Endothelial cell of umbilical vein (primary cell): ENCODE results near the gene SPG7. TPM values are rescaled to one million over a fixed set of nuclear protein-coding genes. Genes with fewer than 3 reads are reported as not detected.

ENCODE experiments used
- BruUV-seq: library from RNA; stranded (reverse); fragments of 400-500 nt; replicated peaks from 2 replicates; lab custom pipeline; 2021; lab: Mats Ljungman, UMichigan
- CTCF ChIA-PET: fragments of 300-600, 350-600 bp; sonication (Branson Sonifier 250); formaldehyde crosslinking; loops from one replicate; lab custom pipeline; 2021; ENCODE audit warnings: antibody characterized with exemption, inconsistent platforms; lab: Charles Lee
- POLR2A ChIA-PET: fragments of 300-600, 350-600 bp; sonication (Branson Sonifier 250); formaldehyde crosslinking; loops from one replicate; lab custom pipeline; 2021; ENCODE audit warnings: antibody characterized with exemption, inconsistent platforms; lab: Charles Lee
- DNase-seq: peaks from one replicate; pipeline ENCODE4 v3.0.0-alpha.2; 2011; ENCODE audit warnings: low read depth, low spot score
- FAIRE-seq: peaks from 2 replicates; lab custom pipeline; 2011; peaks lifted over from hg19 to GRCh38; lab: Jason Lieb, UNC
- H2AFZ ChIP-seq: 2 replicates; pipeline ENCODE4 v1.6.0; 2012; ENCODE audit warnings: low read depth, low read length, control low read depth, inconsistent platforms
- H3K27ac ChIP-seq: 2 replicates; pipeline ENCODE4 v1.5.1; 2011; ENCODE audit warnings: low read depth, mild to moderate bottlenecking, control low read depth, low read length, moderate library complexity; ENCODE audit not compliant: insufficient read depth
- H3K27me3 ChIP-seq, 2 experiments: 2 replicates each; pipeline versions ENCODE4 v1.6.0 to v1.6.1; 2011; ENCODE audit warnings: low read length in 2 of 2, mixed read lengths in 1 of 2; ENCODE audit not compliant: control insufficient read depth in 2 of 2, insufficient read depth in 2 of 2
- H3K36me3 ChIP-seq, 2 experiments: 2 replicates in 1 of 2; 3 replicates in 1 of 2; pipeline ENCODE4 v1.5.1; 2011; ENCODE audit warnings: low read length in 2 of 2, mild to moderate bottlenecking in 1 of 2, moderate library complexity in 1 of 2; ENCODE audit not compliant: control insufficient read depth in 2 of 2, insufficient read depth in 2 of 2; ENCODE audit errors: extremely low read depth in 1 of 2
- H3K4me1 ChIP-seq: 3 replicates; pipeline ENCODE4 v1.5.1; 2011; ENCODE audit warnings: mild to moderate bottlenecking, low read length; ENCODE audit not compliant: control insufficient read depth, insufficient read depth; ENCODE audit errors: extremely low read depth
- H3K4me2 ChIP-seq: 2 replicates; pipeline ENCODE4 v1.6.1; 2011; ENCODE audit warnings: low read length, control low read depth, mixed read lengths; ENCODE audit not compliant: insufficient read depth
- H3K4me3 ChIP-seq, 3 experiments: fragments of 200-600 bp in 1 of 3; sonication (generic), shearing (Covaris generic) in 1 of 3; replicated peaks in 1 of 3; 2 replicates each; pipeline ENCODE4 v1.5.1; 2011 to 2016; ENCODE audit warnings: control low read depth in 3 of 3, low read length in 3 of 3, mild to moderate bottlenecking in 2 of 3, inconsistent platforms in 1 of 3, low read depth in 1 of 3, moderate library complexity in 1 of 3; ENCODE audit not compliant: insufficient read depth in 1 of 3
- H3K79me2 ChIP-seq: 2 replicates; pipeline ENCODE4 v1.6.0; 2012; ENCODE audit warnings: low read length, inconsistent platforms; ENCODE audit not compliant: control insufficient read depth, insufficient read depth
- H3K9ac ChIP-seq: replicated peaks from 2 replicates; pipeline ENCODE3; 2011; ENCODE audit warnings: low read length, control low read depth; ENCODE audit not compliant: insufficient read depth; ENCODE audit errors: extremely low read depth
- H3K9me1 ChIP-seq: replicated peaks from 3 replicates; pipeline ENCODE4 v1.6.0; 2011; ENCODE audit warnings: mild to moderate bottlenecking, low read length; ENCODE audit not compliant: control insufficient read depth, insufficient read depth; ENCODE audit errors: extremely low read depth
- H3K9me3 ChIP-seq: replicated peaks from 2 replicates; pipeline ENCODE4 v1.5.1; 2012; ENCODE audit warnings: low read length, inconsistent platforms; ENCODE audit not compliant: control insufficient read depth, insufficient read depth
- H4K20me1 ChIP-seq: replicated peaks from 2 replicates; pipeline ENCODE3; 2011; ENCODE audit warnings: mild to moderate bottlenecking, low read length; ENCODE audit not compliant: control insufficient read depth, insufficient read depth; ENCODE audit errors: extremely low read depth
- EZH2 ChIP-seq: IDR thresholded peaks from 2 replicates; pipeline ENCODE4 v1.6.1; 2012; ENCODE audit warnings: borderline replicate concordance, low read depth, mild to moderate bottlenecking, moderate library complexity, low read length, inconsistent platforms; ENCODE audit not compliant: severe bottlenecking
- FOS ChIP-seq: IDR thresholded peaks from 2 replicates; pipeline ENCODE4 v1.6.1; 2011; ENCODE audit warnings: mild to moderate bottlenecking, low read length, moderate library complexity, borderline replicate concordance; ENCODE audit not compliant: insufficient read depth
- GATA2 ChIP-seq: IDR thresholded peaks from 2 replicates; pipeline ENCODE4 v1.7.0; 2011; ENCODE audit warnings: low read depth, mild to moderate bottlenecking, moderate library complexity, mixed read lengths, low read length; ENCODE audit not compliant: insufficient read length, insufficient read depth
- JUN ChIP-seq: IDR thresholded peaks from 2 replicates; pipeline ENCODE4 v1.6.1; 2011; ENCODE audit warnings: borderline replicate concordance, low read depth; ENCODE audit not compliant: insufficient read length, insufficient read depth
- MYC ChIP-seq: IDR thresholded peaks from one replicate; pipeline ENCODE4 v1.6.1; 2011; ENCODE audit warnings: mild to moderate bottlenecking, low read depth, low read length
- POLR2A ChIP-seq: IDR thresholded peaks from 2 replicates; pipeline ENCODE4 v1.6.1; 2012; ENCODE audit warnings: low read depth, mild to moderate bottlenecking, control low read depth, low read length
- POLR2AphosphoS5 ChIP-seq: IDR thresholded peaks from 2 replicates; pipeline ENCODE4 v1.6.1; 2012; ENCODE audit warnings: low read depth, mild to moderate bottlenecking, control low read depth, low read length, moderate library complexity; ENCODE audit not compliant: insufficient read depth
- dilution Hi-C: fragments of 300-500 bp; cut with MboI; formaldehyde crosslinking; loops from one replicate; pipeline ENCODE4 v1.15.0; 2019; ENCODE audit warnings: low sequenced_read_pairs; ENCODE audit not compliant: extremely low pct_ligation_motif_present
- intact Hi-C: fragments of 100-400 bp; cut with micrococcal nuclease; formaldehyde crosslinking; loops from one replicate; pipeline ENCODE4 v1.10.0; 2022
- polyA plus RNA-seq, 4 experiments: library from polyadenylated mRNA; depleted of rRNA in 3 of 4; stranded (reverse) in 3 of 4; unstranded in 1 of 4; fragments of >200 nt; gene quantifications; 2 replicates each; pipeline versions ENCODE4 v1.2.1 to v1.2.3, GENCODE V29; 2011 to 2012; ENCODE audit warnings: missing spikeins in 1 of 4
- total RNA-seq: library from RNA; stranded (reverse); gene quantifications from 2 replicates; pipeline ENCODE4 v1.2.3, GENCODE V29; 2021
- TF ChIP-seq, protein P1 (sequence below): IDR thresholded peaks from 2 replicates; pipeline ENCODE4 v1.6.1; 2011; ENCODE audit not compliant: insufficient read depth, insufficient read length
- TF ChIP-seq, protein P2 (sequence below), 2 donors: IDR thresholded peaks; 1 replicate in 1 of 2; 2 replicates in 1 of 2; pipeline ENCODE4 v1.5.1; 2011; ENCODE audit warnings: low read length in 2 of 2, mild to moderate bottlenecking in 2 of 2, moderate library complexity in 2 of 2, control low read depth in 1 of 2, inconsistent platforms in 1 of 2, low read depth in 1 of 2; ENCODE audit not compliant: insufficient read depth in 1 of 2; ENCODE audit errors: extremely low read depth in 1 of 2

SPG7 gene
- total and polyA plus RNA-seq, 2 donors (not counting 3 experiments of a cell fraction or from before 2014, with no cell fraction given): 90.2 to 146 TPM

DNA sequence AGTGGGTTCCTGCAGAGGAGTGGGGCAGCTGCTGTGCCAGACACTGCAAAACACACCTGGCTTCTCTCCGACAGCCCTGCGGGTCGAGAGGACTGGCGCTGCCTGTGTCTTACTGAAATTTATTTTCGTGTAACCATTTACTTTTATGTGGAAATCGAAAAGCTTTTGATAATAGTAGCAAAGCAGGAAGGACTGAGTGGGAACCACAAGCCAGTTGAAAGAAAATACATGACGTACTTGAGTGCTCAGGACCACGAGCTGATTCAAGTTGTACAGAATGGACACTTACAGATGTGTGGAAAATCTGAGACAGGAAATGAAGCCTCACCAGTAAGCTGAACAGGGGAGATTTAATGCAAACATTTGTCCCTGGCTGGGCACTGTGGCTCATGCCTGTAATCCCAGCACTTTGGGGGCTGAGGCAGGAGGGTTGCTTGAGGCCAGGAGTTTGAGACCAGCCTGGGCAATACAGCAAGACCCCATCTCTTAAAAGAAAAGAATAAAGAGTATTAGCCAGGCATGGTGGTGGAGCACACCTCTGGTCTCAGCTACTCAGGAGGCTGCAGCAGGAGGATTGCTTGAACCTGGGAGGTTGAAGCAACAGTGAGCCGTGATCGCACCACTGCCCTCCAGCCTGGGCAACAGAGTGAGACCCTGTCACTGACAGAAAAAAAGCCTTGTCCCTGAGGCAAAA lies 41.0 kb downstream of the SPG7 start:
- H3K4me1 ChIP-seq: no peaks in the 10 kb centered on the region
- H4K20me1 ChIP-seq: no peaks in the 10 kb centered on the region
- H3K27ac ChIP-seq: no peak overlapping the region
- ChIA-PET CTCF (interaction anchor here (1.1 to 1.8 kb wide), 2 partner anchors 8 to 12 kb away, joined by 3 to 11 read pairs; no protein-coding TSS in a partner anchor), POLR2A (no interaction called here)
- H3K9ac ChIP-seq: no peak overlapping the region
- H3K36me3 ChIP-seq: peaks cover 2 to 31% of the 10 kb centered on the region in 2 experiments
- no peaks in the 10 kb centered on the region for H3K9me3 ChIP-seq
- DNase-seq (no peak), FAIRE-seq (no peak)
- TF ChIP-seq POLR2AphosphoS5: no peak
- TF ChIP-seq GATA2: no peak
- no peak for TF ChIP-seq JUN
- TF ChIP-seq, protein P1, sequence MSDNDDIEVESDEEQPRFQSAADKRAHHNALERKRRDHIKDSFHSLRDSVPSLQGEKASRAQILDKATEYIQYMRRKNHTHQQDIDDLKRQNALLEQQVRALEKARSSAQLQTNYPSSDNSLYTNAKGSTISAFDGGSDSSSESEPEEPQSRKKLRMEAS: no peak
- TF ChIP-seq MYC: no peak
- TF ChIP-seq, protein P2, sequence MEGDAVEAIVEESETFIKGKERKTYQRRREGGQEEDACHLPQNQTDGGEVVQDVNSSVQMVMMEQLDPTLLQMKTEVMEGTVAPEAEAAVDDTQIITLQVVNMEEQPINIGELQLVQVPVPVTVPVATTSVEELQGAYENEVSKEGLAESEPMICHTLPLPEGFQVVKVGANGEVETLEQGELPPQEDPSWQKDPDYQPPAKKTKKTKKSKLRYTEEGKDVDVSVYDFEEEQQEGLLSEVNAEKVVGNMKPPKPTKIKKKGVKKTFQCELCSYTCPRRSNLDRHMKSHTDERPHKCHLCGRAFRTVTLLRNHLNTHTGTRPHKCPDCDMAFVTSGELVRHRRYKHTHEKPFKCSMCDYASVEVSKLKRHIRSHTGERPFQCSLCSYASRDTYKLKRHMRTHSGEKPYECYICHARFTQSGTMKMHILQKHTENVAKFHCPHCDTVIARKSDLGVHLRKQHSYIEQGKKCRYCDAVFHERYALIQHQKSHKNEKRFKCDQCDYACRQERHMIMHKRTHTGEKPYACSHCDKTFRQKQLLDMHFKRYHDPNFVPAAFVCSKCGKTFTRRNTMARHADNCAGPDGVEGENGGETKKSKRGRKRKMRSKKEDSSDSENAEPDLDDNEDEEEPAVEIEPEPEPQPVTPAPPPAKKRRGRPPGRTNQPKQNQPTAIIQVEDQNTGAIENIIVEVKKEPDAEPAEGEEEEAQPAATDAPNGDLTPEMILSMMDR (IDR thresholded peaks at IDR 0.05; ENCODE audit: extremely low read depth in 1 of 2, insufficient read depth in 1 of 2, low read depth in 1 of 2, low read length in 2 of 2): no peak
- no peak for TF ChIP-seq POLR2A
- no peak for TF ChIP-seq FOS
- TF ChIP-seq EZH2: no peak
- intact Hi-C loops (no loop called here), dilution Hi-C loops (no loop called here)
- H3K9me1 ChIP-seq: no peaks in the 10 kb centered on the region
- no peaks in the 10 kb centered on the region for H3K27me3 ChIP-seq
- no TSS peak for BruUV-seq
- no peak overlapping the region for H3K4me3 ChIP-seq
- no peaks in the 10 kb centered on the region for H3K79me2 ChIP-seq
- H3K4me2 ChIP-seq: no peak overlapping the region
- no peak overlapping the region for H2AFZ ChIP-seq
